Epithelial cell of esophagus (primary cell): ENCODE measurements around the gene MOG.

Experiments used
- DNase-seq: peaks from one replicate; pipeline ENCODE4 v3.0.0; 2010; ENCODE audit warnings: low read depth
- H3K4me3 ChIP-seq: 2 replicates; pipeline ENCODE4 v1.5.1; 2011; ENCODE audit warnings: mild to moderate bottlenecking, low read length, control low read depth
- TF ChIP-seq, protein P1 (sequence below): IDR thresholded peaks from 2 replicates; pipeline ENCODE4 v1.5.1; 2011; ENCODE audit warnings: low read depth, mild to moderate bottlenecking, low read length, control low read depth, inconsistent platforms; ENCODE audit not compliant: insufficient read depth; ENCODE audit errors: missing control alignments

The MOG gene

GRCh38 chr6:29720863-29721262 is 64.0 kb downstream of the MOG start:
- peak; percentile 18 for DNase-seq
- TF ChIP-seq, protein P1, sequence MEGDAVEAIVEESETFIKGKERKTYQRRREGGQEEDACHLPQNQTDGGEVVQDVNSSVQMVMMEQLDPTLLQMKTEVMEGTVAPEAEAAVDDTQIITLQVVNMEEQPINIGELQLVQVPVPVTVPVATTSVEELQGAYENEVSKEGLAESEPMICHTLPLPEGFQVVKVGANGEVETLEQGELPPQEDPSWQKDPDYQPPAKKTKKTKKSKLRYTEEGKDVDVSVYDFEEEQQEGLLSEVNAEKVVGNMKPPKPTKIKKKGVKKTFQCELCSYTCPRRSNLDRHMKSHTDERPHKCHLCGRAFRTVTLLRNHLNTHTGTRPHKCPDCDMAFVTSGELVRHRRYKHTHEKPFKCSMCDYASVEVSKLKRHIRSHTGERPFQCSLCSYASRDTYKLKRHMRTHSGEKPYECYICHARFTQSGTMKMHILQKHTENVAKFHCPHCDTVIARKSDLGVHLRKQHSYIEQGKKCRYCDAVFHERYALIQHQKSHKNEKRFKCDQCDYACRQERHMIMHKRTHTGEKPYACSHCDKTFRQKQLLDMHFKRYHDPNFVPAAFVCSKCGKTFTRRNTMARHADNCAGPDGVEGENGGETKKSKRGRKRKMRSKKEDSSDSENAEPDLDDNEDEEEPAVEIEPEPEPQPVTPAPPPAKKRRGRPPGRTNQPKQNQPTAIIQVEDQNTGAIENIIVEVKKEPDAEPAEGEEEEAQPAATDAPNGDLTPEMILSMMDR = no peak
- no peak overlapping the region for H3K4me3 ChIP-seq
